K562 (cell line): Measurements from ENCODE around the gene DUSP10. TPM values are rescaled to one million over a fixed set of nuclear protein-coding genes. Genes with fewer than 3 reads are reported as not detected.

Source experiments
- ATF3 ChIP-seq, 2 experiments: fragments of 450-650 bp in 1 of 2; sonication (generic) in 1 of 2; formaldehyde crosslinking in 1 of 2; IDR thresholded peaks in 1 of 2; conservative IDR thresholded peaks in 1 of 2; 2 replicates each; pipeline versions ENCODE4 v1.6.1 to v1.8.1; 2016 to 2023; ENCODE audit warnings: mild to moderate bottlenecking in 2 of 2, moderate library complexity in 2 of 2, inconsistent platforms in 1 of 2, missing genetic modification reagents in 1 of 2
- ATF4 ChIP-seq: fragments of 450-650 bp; formaldehyde crosslinking; IDR thresholded peaks from 2 replicates; pipeline ENCODE4 v1.4.0; 2022; ENCODE audit warnings: mild to moderate bottlenecking, moderate library complexity
- FOS ChIP-seq: IDR thresholded peaks from 3 replicates; pipeline ENCODE4 v1.6.1; 2011; ENCODE audit not compliant: insufficient read length; ENCODE audit errors: extremely low read depth
- JUNB ChIP-seq: fragments of 450-650 bp; formaldehyde crosslinking; conservative IDR thresholded peaks from 2 replicates; pipeline ENCODE4 v1.4.0; 2020; ENCODE audit warnings: mild to moderate bottlenecking
- KDM1A ChIP-seq, 2 experiments: fragments of 450-650 bp; IDR thresholded peaks; 2 replicates each; pipeline ENCODE4 v1.6.1; 2016; ENCODE audit warnings: mild to moderate bottlenecking in 2 of 2
- NCOR1 ChIP-seq: fragments of 450-650 bp; IDR thresholded peaks from 2 replicates; pipeline ENCODE4 v1.6.1; 2016; ENCODE audit warnings: mild to moderate bottlenecking, moderate library complexity
- RBM34 ChIP-seq: fragments of 200-400 bp; formaldehyde crosslinking; IDR thresholded peaks from 2 replicates; pipeline ENCODE4 v1.6.1; 2018; ENCODE audit warnings: low read length, borderline replicate concordance; ENCODE audit not compliant: insufficient read depth
- RUNX1 ChIP-seq: sonication (generic); IDR thresholded peaks from 2 replicates; pipeline ENCODE4 v1.6.1; 2016; ENCODE audit warnings: antibody characterized with exemption, low read depth
- SMAD4 ChIP-seq: fragments of 250-450 bp; sonication (Bioruptor Pico); conservative IDR thresholded peaks from 2 replicates; pipeline ENCODE4 v1.8.0; 2021; ENCODE audit warnings: inconsistent platforms, mild to moderate bottlenecking, moderate library complexity
- SMARCA4 ChIP-seq: fragments of 450-650 bp; IDR thresholded peaks from 2 replicates; pipeline ENCODE4 v1.6.1; 2016
- ZFP1 ChIP-seq: fragments of 450-650 bp; formaldehyde crosslinking; IDR thresholded peaks from 2 replicates; pipeline ENCODE4 v1.4.0; 2020; ENCODE audit warnings: mild to moderate bottlenecking, mixed read lengths
- ZNF668 ChIP-seq: fragments of 250-450 bp; sonication (Bioruptor Pico); IDR thresholded peaks from 2 replicates; pipeline ENCODE4 v1.8.0; 2022; ENCODE audit warnings: mild to moderate bottlenecking, inconsistent platforms
- polyA plus RNA-seq, 8 experiments: library from polyadenylated mRNA; depleted of rRNA in 4 of 8; stranded (reverse) in 5 of 8; unstranded in 3 of 8; fragments of >200 nt; fragmentation: Nextera tagmentation in 2 of 8; fragmentation: Illumina TruSeq in 1 of 8; extraction: Ambion mirVana in 2 of 8; extraction: Trizol in 1 of 8; gene quantifications; 2 replicates each; pipeline versions ENCODE4 v1.2.1 to v1.2.3, GENCODE V29; 2011 to 2014; ENCODE audit warnings: inconsistent platforms in 1 of 8, missing spikeins in 1 of 8
- total RNA-seq, 7 experiments: library from RNA; depleted of rRNA in 6 of 7; stranded (reverse); fragments of >200 nt in 6 of 7; fragmentation: Illumina TruSeq in 2 of 7; extraction: Trizol in 2 of 7; gene quantifications; 2 replicates each; pipeline versions ENCODE4 v1.2.1 to v1.2.3, GENCODE V29; 2011 to 2021; ENCODE audit warnings: low replicate concordance in 1 of 7

The DUSP10 gene
- total and polyA plus RNA-seq, 9 of the 15 experiments (the other 6 are each of a cell fraction or from before 2014, with no cell fraction given) = 1.7 to 8.3 (median 6.1) TPM

- TF ChIP-seq ZFP1 = no peak
- peak; percentile 78 for TF ChIP-seq SMARCA4
- TF ChIP-seq NCOR1 = peak; percentile 64
- TF ChIP-seq RUNX1 = no peak
- peak; percentile 74 to 78 for TF ChIP-seq KDM1A (IDR thresholded peaks at IDR 0.05)
- 0 out of 2 replicates have a peak, but pooled peaks have one; percentile 58 for TF ChIP-seq SMAD4 (CRISPR knock-in tag)
- TF ChIP-seq ZNF668 (CRISPR knock-in tag) = no peak
- TF ChIP-seq RBM34 = no peak
- TF ChIP-seq ATF3 (IDR thresholded peaks at IDR 0.05) = peak; percentile 89
- no peak for TF ChIP-seq ATF3 (CRISPR knock-in tag; conservative IDR thresholded peaks at IDR 0.05)
- TF ChIP-seq JUNB (CRISPR knock-in tag) = no peak
- no peak for TF ChIP-seq FOS
- TF ChIP-seq ATF4 = 0 out of 2 replicates have a peak, but pooled peaks have one; percentile 16
Measured at GRCh38 chr1:221712198-221712684, 29.6 kb downstream of the DUSP10 start (continued).
